HCT116 (cell line): ENCODE results near the gene SNX1. TPM values are rescaled to one million over a fixed set of nuclear protein-coding genes. Genes with fewer than 3 reads are reported as not detected.

ENCODE experiments used
- ATAC-seq: fragments of 200-7000 bp; cut with Tn5 transposase; 2 replicates; pipeline ENCODE4 v1.9.1; 2020; ENCODE audit warnings: mild to moderate bottlenecking, moderate library complexity
- BruUV-seq: library from RNA; stranded (reverse); fragments of 400-500 nt; replicated peaks from 2 replicates; lab custom pipeline; 2021; lab: Mats Ljungman, UMichigan
- CTCF ChIA-PET: fragments of 300-600 bp; sonication (Branson Sonifier 250); formaldehyde crosslinking; loops from one replicate; lab custom pipeline; 2021; ENCODE audit warnings: antibody characterized with exemption; lab: Charles Lee
- POLR2A ChIA-PET: fragments of 300-600, 350-600 bp; sonication (Branson Sonifier 250); formaldehyde crosslinking; loops from one replicate; lab custom pipeline; 2021; ENCODE audit warnings: antibody characterized with exemption; lab: Charles Lee
- RAD21 ChIA-PET, 2 experiments: fragments of 300-600 bp; sonication (Branson Sonifier 250); formaldehyde crosslinking; loops; one replicate each; lab custom pipeline; 2023; ENCODE audit warnings: low total read pairs in 2 of 2; ENCODE audit not compliant: uncharacterized antibody in 2 of 2, unreplicated experiment in 2 of 2, low non-redundant PET in 1 of 2; lab: Charles Lee
- DNase-seq: peaks from one replicate; pipeline ENCODE4 v3.0.0-alpha.2; 2010; ENCODE audit warnings: low read depth, low spot score
- H2AFZ ChIP-seq: fragments of 200-600 bp; shearing (Covaris generic), sonication (generic); 2 replicates; pipeline ENCODE4 v1.6.1; 2017; ENCODE audit warnings: low read depth, mixed run types, mixed read lengths, antibody characterized with exemption, low read length; ENCODE audit not compliant: poor library complexity, severe bottlenecking
- H3K27ac ChIP-seq: 2 replicates; pipeline ENCODE4 v1.5.1; 2012; ENCODE audit warnings: low read depth, low read length
- H3K27me3 ChIP-seq: fragments of 200-600 bp; sonication (generic); 2 replicates; pipeline ENCODE4 v1.6.1; 2016; ENCODE audit warnings: mixed run types, low read length, mixed read lengths; ENCODE audit not compliant: insufficient read depth
- H3K36me3 ChIP-seq, 2 experiments: fragments of 200-500 bp in 1 of 2; fragments of 200-600 bp in 1 of 2; sonication (Bioruptor generic) in 1 of 2; sonication (generic) in 1 of 2; 2 replicates each; pipeline versions ENCODE4 v1.5.1 to v1.6.1; 2014 to 2016; ENCODE audit warnings: low read length in 2 of 2, inconsistent platforms in 1 of 2, mixed read lengths in 1 of 2, mixed run types in 1 of 2; ENCODE audit not compliant: insufficient read depth in 2 of 2, control insufficient read depth in 1 of 2
- H3K4me1 ChIP-seq, 2 experiments: fragments of 200-600 bp in 1 of 2; sonication (generic) in 1 of 2; 2 replicates each; pipeline versions ENCODE4 v1.5.1 to v1.6.1; 2012 to 2017; ENCODE audit warnings: low read length in 2 of 2, inconsistent platforms in 1 of 2, mild to moderate bottlenecking in 1 of 2, mixed read lengths in 1 of 2, mixed run types in 1 of 2, moderate library complexity in 1 of 2; ENCODE audit not compliant: insufficient read depth in 2 of 2, control insufficient read depth in 1 of 2
- H3K4me2 ChIP-seq: fragments of 200-600 bp; sonication (generic); 2 replicates; pipeline ENCODE4 v1.6.1; 2017; ENCODE audit warnings: mixed run types, low read length, mixed read lengths
- H3K4me3 ChIP-seq, 2 experiments: fragments of 200-600 bp in 1 of 2; sonication (generic) in 1 of 2; replicated peaks in 1 of 2; 2 replicates each; pipeline ENCODE4 v1.5.1; 2011 to 2016; ENCODE audit warnings: low read length in 2 of 2, control low read depth in 1 of 2, low read depth in 1 of 2, mild to moderate bottlenecking in 1 of 2, mixed read lengths in 1 of 2, mixed run types in 1 of 2
- H3K79me2 ChIP-seq: fragments of 200-600 bp; sonication (generic); 2 replicates; pipeline ENCODE4 v1.6.1; 2017; ENCODE audit warnings: mild to moderate bottlenecking, mixed run types, low read length, moderate library complexity, mixed read lengths; ENCODE audit not compliant: insufficient read depth
- H3K9ac ChIP-seq: fragments of 200-600 bp; sonication (generic); 2 replicates; pipeline ENCODE4 v1.6.1; 2016; ENCODE audit warnings: low read length, mixed read lengths
- H3K9me2 ChIP-seq: fragments of 200-600 bp; sonication (generic), shearing (Covaris generic); 2 replicates; pipeline ENCODE4 v1.6.1; 2017; ENCODE audit warnings: mixed run types, mild to moderate bottlenecking, moderate library complexity; ENCODE audit not compliant: insufficient read depth
- H3K9me3 ChIP-seq, 2 experiments: fragments of 200-500 bp in 1 of 2; fragments of 200-600 bp in 1 of 2; sonication (Bioruptor generic) in 1 of 2; sonication (generic) in 1 of 2; 2 replicates each; pipeline ENCODE4 v1.6.1; 2014 to 2017; ENCODE audit warnings: low read length in 2 of 2, mixed read lengths in 2 of 2, inconsistent platforms in 1 of 2, low read depth in 1 of 2, mild to moderate bottlenecking in 1 of 2, mixed run types in 1 of 2, moderate library complexity in 1 of 2; ENCODE audit not compliant: control insufficient read depth in 1 of 2, insufficient read depth in 1 of 2
- H4K20me1 ChIP-seq: fragments of 200-600 bp; sonication (generic), shearing (Covaris generic); 2 replicates; pipeline ENCODE4 v1.6.1; 2017; ENCODE audit warnings: mixed run types, mild to moderate bottlenecking, moderate library complexity; ENCODE audit not compliant: insufficient read depth
- ATF3 ChIP-seq: IDR thresholded peaks from 2 replicates; pipeline ENCODE4 v1.6.1; 2012
- CBX3 ChIP-seq: IDR thresholded peaks from 2 replicates; pipeline ENCODE4 v1.6.1; 2012; ENCODE audit warnings: low read depth
- CEBPB ChIP-seq: IDR thresholded peaks from 2 replicates; pipeline ENCODE4 v1.6.1; 2012; ENCODE audit warnings: low read depth
- CTCF ChIP-seq, 3 experiments: fragments of 200-600 bp in 1 of 3; sonication (generic) in 1 of 3; IDR thresholded peaks in 2 of 3; conservative IDR thresholded peaks in 1 of 3; 2 replicates each; pipeline ENCODE4 v1.5.1; 2012 to 2017; ENCODE audit warnings: low read depth in 2 of 3, low read length in 2 of 3, antibody characterized with exemption in 1 of 3, borderline replicate concordance in 1 of 3, control low read depth in 1 of 3, mild to moderate bottlenecking in 1 of 3, mixed read lengths in 1 of 3, mixed run types in 1 of 3, moderate library complexity in 1 of 3; ENCODE audit not compliant: insufficient read depth in 1 of 3
- EGR1 ChIP-seq: IDR thresholded peaks from 2 replicates; pipeline ENCODE4 v1.6.1; 2012; ENCODE audit warnings: low read depth
- ELF1 ChIP-seq: IDR thresholded peaks from 2 replicates; pipeline ENCODE4 v1.6.1; 2012; ENCODE audit warnings: low read depth, borderline replicate concordance
- FOSL1 ChIP-seq: IDR thresholded peaks from 2 replicates; pipeline ENCODE4 v1.6.1; 2012; ENCODE audit warnings: low read depth
- JUND ChIP-seq: IDR thresholded peaks from 2 replicates; pipeline ENCODE4 v1.6.1; 2012
- MAX ChIP-seq: IDR thresholded peaks from 2 replicates; pipeline ENCODE4 v1.6.1; 2012
- POLR2A ChIP-seq: IDR thresholded peaks from 2 replicates; pipeline ENCODE4 v1.7.0; 2011; ENCODE audit warnings: borderline replicate concordance; ENCODE audit not compliant: insufficient read depth, insufficient read length; ENCODE audit errors: extremely low read depth
- RAD21 ChIP-seq: IDR thresholded peaks from 2 replicates; pipeline ENCODE4 v1.6.1; 2012; ENCODE audit warnings: low read depth, mild to moderate bottlenecking
- REST ChIP-seq: IDR thresholded peaks from 2 replicates; pipeline ENCODE4 v1.6.1; 2012; ENCODE audit warnings: low read depth
- SIN3A ChIP-seq: IDR thresholded peaks from 2 replicates; pipeline ENCODE4 v1.6.1; 2012; ENCODE audit warnings: low read depth
- SP1 ChIP-seq: IDR thresholded peaks from 2 replicates; pipeline ENCODE4 v1.6.1; 2012; ENCODE audit warnings: low read depth
- SRF ChIP-seq: IDR thresholded peaks from 2 replicates; pipeline ENCODE4 v1.6.1; 2012; ENCODE audit warnings: low read depth
- TCF7L2 ChIP-seq: IDR thresholded peaks from 2 replicates; pipeline ENCODE4 v1.7.0; 2011; ENCODE audit warnings: borderline replicate concordance, inconsistent platforms; ENCODE audit not compliant: insufficient read depth, insufficient read length; ENCODE audit errors: extremely low read depth
- YY1 ChIP-seq: IDR thresholded peaks from 2 replicates; pipeline ENCODE4 v1.6.1; 2011; ENCODE audit warnings: low read length, low read depth, moderate library complexity, mild to moderate bottlenecking; ENCODE audit not compliant: insufficient replicate concordance; ENCODE audit errors: extremely low read depth
- ZBTB33 ChIP-seq: IDR thresholded peaks from 2 replicates; pipeline ENCODE4 v1.6.1; 2011; ENCODE audit warnings: mild to moderate bottlenecking, low read length, moderate library complexity; ENCODE audit not compliant: insufficient replicate concordance; ENCODE audit errors: extremely low read depth
- ZNF274 ChIP-seq: fragments of 200-500 bp; sonication (Bioruptor generic); IDR thresholded peaks from 2 replicates; pipeline ENCODE4 v1.6.1; 2014; ENCODE audit warnings: mild to moderate bottlenecking, low read depth, low read length, inconsistent platforms
- intact Hi-C: fragments of 100-400 bp; cut with micrococcal nuclease; formaldehyde crosslinking; loops from 2 replicates; pipeline ENCODE4 v1.10.0; 2022
- total RNA-seq: library from RNA; stranded (reverse); gene quantifications from one replicate; pipeline ENCODE4 v1.2.1, GENCODE V29; 2021; ENCODE audit not compliant: unreplicated experiment

SNX1 gene
- total RNA-seq, 1 experiment from 2014 or later, result 91.9 TPM

- DNase-seq, result no peak
- no peak for TF ChIP-seq ZBTB33
- no peak for TF ChIP-seq SIN3A
- no peak for TF ChIP-seq REST
- no peak for TF ChIP-seq FOSL1
- TF ChIP-seq SP1, result no peak
- TF ChIP-seq ZNF274, result no peak
- no peak for TF ChIP-seq TCF7L2
- TF ChIP-seq MAX, result no peak
- no peak for TF ChIP-seq CBX3
- no peak for TF ChIP-seq ATF3
- TF ChIP-seq EGR1, result no peak
- TF ChIP-seq CEBPB, result no peak
- TF ChIP-seq ELF1, result no peak
- no peak for TF ChIP-seq RAD21
- TF ChIP-seq POLR2A, result no peak
- TF ChIP-seq CTCF (IDR thresholded peaks at IDR 0.05 in 2 of 3, conservative IDR thresholded peaks at IDR 0.05 in 1 of 3; ENCODE audit: borderline replicate concordance in 1 of 3, insufficient read depth in 1 of 3, low read depth in 2 of 3, low read length in 2 of 3), result no peak
- no peak for TF ChIP-seq YY1
- no peak for TF ChIP-seq SRF
- TF ChIP-seq JUND, result no peak
- BruUV-seq, result no TSS peak
- POLR2A ChIA-PET, result no interaction called here
- H3K4me2 ChIP-seq, result no peak overlapping the region
- H3K9me2 ChIP-seq, result no peaks in the 10 kb centered on the region
- intact Hi-C loops, result no loop called here
- H3K4me3 ChIP-seq, result no peak overlapping the region
- peaks cover 8 to 16% of the 10 kb centered on the region in 2 experiments for H3K36me3 ChIP-seq
- peaks cover 62% of the 10 kb centered on the region for H3K79me2 ChIP-seq
- H4K20me1 ChIP-seq, result 0 out of 2 replicates have a peak, but pooled peaks cover 4% of the 10 kb centered on the region
- H3K27me3 ChIP-seq, result no peaks in the 10 kb centered on the region
- H3K4me1 ChIP-seq, result peaks cover 17 to 26% of the 10 kb centered on the region in 2 experiments
- CTCF ChIA-PET, result no interaction called here
- no peak overlapping the region for H3K27ac ChIP-seq
- H3K9ac ChIP-seq, result no peak overlapping the region
- RAD21 ChIA-PET, result no interaction called here
- H2AFZ ChIP-seq, result no peak overlapping the region
- no peaks in the 10 kb centered on the region for H3K9me3 ChIP-seq
- ATAC-seq, result no peak
These were observed 5.3 kb upstream of the SNX1 start for GRCh38 chr15:64090527-64090926.
